HepG2 (cell line): ENCODE measurements around the gene SBNO1. TPM values are rescaled to one million over a fixed set of nuclear protein-coding genes. Genes with fewer than 3 reads are reported as not detected.
A peak's percentile ranks its signal among the peaks of the same experiment; 100 is the strongest.

Source experiments
- CEBPG ChIP-seq: IDR thresholded peaks from 2 replicates; pipeline ENCODE4 v1.6.1; 2016
- EHMT2 ChIP-seq: fragments of 200-600 bp; sonication (generic); IDR thresholded peaks from 2 replicates; pipeline ENCODE4 v1.7.0; 2017; ENCODE audit warnings: antibody characterized with exemption, low read depth, low read length, borderline replicate concordance
- FOXP4 ChIP-seq: sonication (generic); formaldehyde crosslinking; IDR thresholded peaks from 2 replicates; pipeline ENCODE4 v1.4.0; 2020; ENCODE audit warnings: missing genetic modification reagents
- HDAC1 ChIP-seq: sonication (generic); formaldehyde crosslinking; IDR thresholded peaks from 2 replicates; pipeline ENCODE4 v1.5.1; 2020; ENCODE audit warnings: mild to moderate bottlenecking, missing genetic modification reagents
- KLF9 ChIP-seq: IDR thresholded peaks from 2 replicates; pipeline ENCODE4 v1.6.1; 2016; ENCODE audit warnings: low read depth
- MYC ChIP-seq: sonication (generic); formaldehyde crosslinking; IDR thresholded peaks from 2 replicates; pipeline ENCODE4 v1.9.0; 2021; ENCODE audit warnings: missing genetic modification reagents, borderline replicate concordance
- PLSCR1 ChIP-seq: sonication (generic); formaldehyde crosslinking; IDR thresholded peaks from 2 replicates; pipeline ENCODE4 v1.5.0; 2020; ENCODE audit warnings: missing genetic modification reagents, mild to moderate bottlenecking, borderline replicate concordance
- TEAD2 ChIP-seq: sonication (generic); formaldehyde crosslinking; IDR thresholded peaks from 2 replicates; pipeline ENCODE4 v1.9.0; 2021; ENCODE audit warnings: missing genetic modification reagents
- TFDP1 ChIP-seq: IDR thresholded peaks from 2 replicates; pipeline ENCODE4 v1.6.1; 2016; ENCODE audit warnings: missing compliant biosample characterization, missing genetic modification reagents, borderline replicate concordance
- THAP7 ChIP-seq: sonication (generic); formaldehyde crosslinking; IDR thresholded peaks from 2 replicates; pipeline ENCODE4 v1.8.1; 2023; ENCODE audit warnings: mild to moderate bottlenecking, missing genetic modification reagents
- THYN1 ChIP-seq: sonication (generic); formaldehyde crosslinking; IDR thresholded peaks from 2 replicates; pipeline ENCODE4 v1.8.1; 2023; ENCODE audit warnings: low read depth, mild to moderate bottlenecking, moderate library complexity, missing genetic modification reagents, borderline replicate concordance
- WIZ ChIP-seq: sonication (generic); formaldehyde crosslinking; IDR thresholded peaks from 2 replicates; pipeline ENCODE4 v1.5.1; 2020; ENCODE audit warnings: mild to moderate bottlenecking, missing genetic modification reagents
- ZNF10 ChIP-seq: sonication (generic); formaldehyde crosslinking; IDR thresholded peaks from 2 replicates; pipeline ENCODE4 v1.4.0; 2020; ENCODE audit warnings: mild to moderate bottlenecking, low read depth, missing genetic modification reagents, borderline replicate concordance
- ZNF292 ChIP-seq: sonication (generic); formaldehyde crosslinking; IDR thresholded peaks from 2 replicates; pipeline ENCODE4 v1.8.1; 2022; ENCODE audit warnings: mild to moderate bottlenecking, low read depth, missing genetic modification reagents, borderline replicate concordance
- ZNF639 ChIP-seq: conservative IDR thresholded peaks from 2 replicates; pipeline ENCODE4 v1.6.1; 2018; ENCODE audit warnings: missing genetic modification reagents
- ZNF678 ChIP-seq: sonication (generic); formaldehyde crosslinking; IDR thresholded peaks from 2 replicates; pipeline ENCODE4 v1.4.0; 2020; ENCODE audit warnings: mild to moderate bottlenecking, missing genetic modification reagents
- ZNF704 ChIP-seq: sonication (generic); formaldehyde crosslinking; IDR thresholded peaks from 2 replicates; pipeline ENCODE4 v1.8.1; 2023; ENCODE audit warnings: mild to moderate bottlenecking, inconsistent platforms, moderate library complexity, missing genetic modification reagents, borderline replicate concordance
- ZSCAN29 ChIP-seq: sonication (generic); formaldehyde crosslinking; conservative IDR thresholded peaks from 2 replicates; pipeline ENCODE4 v1.4.0; 2020; ENCODE audit warnings: mild to moderate bottlenecking, missing genetic modification reagents
- ZSCAN30 ChIP-seq: sonication (generic); formaldehyde crosslinking; IDR thresholded peaks from 2 replicates; pipeline ENCODE4 v1.5.0; 2020; ENCODE audit warnings: mild to moderate bottlenecking, missing genetic modification reagents
- polyA plus RNA-seq, 8 experiments: library from polyadenylated mRNA; depleted of rRNA in 3 of 8; stranded (reverse) in 7 of 8; unstranded in 1 of 8; fragments of >200 nt; fragmentation: Illumina TruSeq in 4 of 8; extraction: Trizol in 4 of 8; gene quantifications; 2 replicates each; pipeline versions ENCODE4 v1.2.1 to v1.2.3, GENCODE V29; 2011 to 2016; ENCODE audit warnings: low read depth in 4 of 8, missing spikeins in 1 of 8, mixed read lengths in 1 of 8; ENCODE audit not compliant: insufficient read depth in 1 of 8
- total RNA-seq, 5 experiments: library from RNA; depleted of rRNA; stranded (reverse); fragments of >200 nt; fragmentation: Illumina TruSeq; extraction: Trizol; gene quantifications; 2 replicates each; pipeline ENCODE4 v1.2.3, GENCODE V29; 2016; ENCODE audit warnings: low read depth in 1 of 5

The SBNO1 gene
- total and polyA plus RNA-seq, 2 of the 13 experiments (the other 11 are each of a cell fraction or from before 2014, with no cell fraction given), result 10.9 to 40.2 TPM

GRCh38 chr12:123365025-123365917, 624 bp upstream of the SBNO1 start (continued):
- TF ChIP-seq PLSCR1 (CRISPR knock-in tag) (no peak), ZNF704 (CRISPR knock-in tag) (peak; percentile 87; the same call in 1 of the 2 replicates), ZNF10 (no peak), THAP7 (CRISPR knock-in tag) (peak; percentile 100), EHMT2 (no peak), ZSCAN29 (CRISPR knock-in tag) (no peak), ZNF639 (0 out of 2 replicates have a peak, but pooled peaks have one; percentile 46), ZNF292 (CRISPR knock-in tag) (no peak), ZNF678 (CRISPR knock-in tag) (no peak), CEBPG (peak; percentile 48), ZSCAN30 (CRISPR knock-in tag) (no peak), HDAC1 (CRISPR knock-in tag) (peak; percentile 86), TFDP1 (peak; percentile 79; the same call in 1 of the 2 replicates), KLF9 (peak; percentile 53; the same call in 1 of the 2 replicates), WIZ (CRISPR knock-in tag) (no peak), MYC (CRISPR knock-in tag) (peak; percentile 56; the same call in 1 of the 2 replicates), TEAD2 (CRISPR knock-in tag) (no peak), FOXP4 (CRISPR knock-in tag) (no peak), THYN1 (CRISPR knock-in tag) (no peak)
